ENCODE measurements around the gene LONP1.

Gene LONP1

GRCh38 chr19:5677136-5677535, 42.8 kb downstream of the LONP1 start:
- DNase-seq = no peak

GRCh38 chr19:5676772-5677105, 43.2 kb downstream of the LONP1 start:
- no peak for DNase-seq

DNA sequence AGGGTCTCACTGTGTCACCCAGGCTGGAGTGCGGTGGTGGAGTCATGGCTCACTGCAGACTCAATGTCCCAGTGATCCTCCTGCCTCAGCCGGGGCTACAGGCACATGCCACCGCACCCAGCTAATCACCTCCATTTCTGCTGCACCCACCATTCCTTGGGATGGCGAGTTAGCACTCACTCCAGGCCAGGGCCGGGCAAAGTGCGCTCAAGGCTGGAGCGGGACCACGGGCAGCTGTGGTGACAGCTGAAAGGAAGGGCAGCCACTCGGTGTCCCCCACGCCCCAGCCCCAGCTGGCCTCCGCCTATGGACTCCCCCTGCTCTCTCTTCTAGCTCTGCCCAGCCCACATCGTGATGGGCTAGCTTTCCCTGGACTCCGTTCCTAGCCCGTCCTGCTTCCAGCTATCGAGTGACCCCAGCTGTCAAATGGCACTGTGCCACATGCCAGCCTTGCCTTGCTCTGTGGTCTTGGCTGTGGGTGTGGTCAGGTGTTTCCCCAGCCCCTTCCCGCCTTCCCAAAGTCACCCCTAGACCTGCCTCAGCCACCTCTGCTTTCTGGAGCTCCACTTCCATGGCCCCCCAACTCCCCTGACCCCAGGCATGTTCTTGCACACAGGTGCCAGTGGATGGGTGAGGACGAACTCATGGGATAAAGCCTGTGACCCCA, 43.7 kb downstream of the LONP1 start:
- no peak for DNase-seq

DNA sequence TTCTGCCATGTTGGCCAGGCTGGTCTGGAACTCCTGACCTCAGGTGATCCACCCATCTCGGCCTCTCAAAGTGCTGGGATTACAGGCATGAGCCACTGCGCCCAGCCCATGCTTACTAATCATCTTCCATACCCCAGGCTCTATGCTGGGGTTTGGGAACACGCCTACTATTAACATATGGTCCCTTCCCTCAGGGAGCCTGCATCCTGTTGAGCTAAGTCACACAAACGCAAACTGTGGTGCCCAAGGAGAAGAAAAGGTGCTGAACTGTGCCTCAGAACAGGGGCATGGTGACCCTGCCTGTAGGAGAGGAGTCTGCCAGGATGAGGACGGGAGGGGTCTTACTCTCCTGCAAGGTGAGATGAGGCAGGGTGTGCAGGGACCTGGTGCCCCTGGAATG, 45.2 kb downstream of the LONP1 start:
- no peak for DNase-seq

DNA sequence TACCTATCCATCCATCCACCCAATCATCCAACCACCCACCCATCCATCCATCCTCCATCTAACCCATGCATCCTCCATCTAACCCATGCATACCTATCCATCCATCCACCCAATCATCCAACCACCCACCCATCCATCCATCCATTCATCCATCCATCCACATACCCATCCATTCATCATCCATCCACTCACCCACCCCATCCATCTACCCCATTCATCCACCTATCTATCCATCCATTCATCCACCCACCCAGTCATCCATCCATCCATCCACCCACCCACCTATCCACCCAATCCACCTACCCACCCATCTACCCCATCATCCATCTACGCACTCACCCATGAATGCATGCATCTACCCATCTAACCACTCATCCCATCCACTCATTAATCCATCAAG, 46.2 kb downstream of the LONP1 start:
- no peak for DNase-seq

GRCh38 chr19:5672708-5673459, 47.1 kb downstream of the LONP1 start:
- no peak for DNase-seq

- DNase-seq = no peak
Observed at GRCh38 chr19:5671600-5671999, 48.3 kb downstream of the LONP1 start.

GRCh38 chr19:5669212-5669611, 50.7 kb downstream of the LONP1 start:
- no peak for DNase-seq

DNA sequence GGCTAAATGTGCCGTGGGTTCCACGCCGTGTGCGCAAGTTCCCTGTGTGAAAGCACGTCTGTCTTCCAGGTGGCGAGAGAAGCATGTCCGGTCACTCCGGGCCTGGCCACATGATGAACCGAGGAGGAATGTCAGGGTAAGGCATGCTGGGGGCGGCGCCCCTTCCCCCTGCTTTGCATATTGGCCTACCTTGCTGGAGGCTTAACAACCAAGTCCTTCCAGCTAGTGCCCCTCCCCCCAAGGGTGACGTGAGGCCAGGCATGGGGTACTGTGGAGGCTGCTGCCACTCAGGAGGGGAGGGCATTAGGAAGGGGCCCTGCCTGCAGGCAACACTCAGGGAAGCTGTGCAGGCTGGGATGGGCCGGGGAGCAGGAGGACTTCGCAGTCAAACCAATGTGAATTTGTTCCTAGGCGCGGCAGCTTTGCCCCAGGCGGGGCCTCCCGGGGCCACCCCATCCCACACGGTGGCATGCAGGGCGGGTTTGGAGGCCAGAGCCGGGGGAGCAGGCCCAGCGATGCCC, 52.1 kb downstream of the LONP1 start:
- no peak for DNase-seq

DNA sequence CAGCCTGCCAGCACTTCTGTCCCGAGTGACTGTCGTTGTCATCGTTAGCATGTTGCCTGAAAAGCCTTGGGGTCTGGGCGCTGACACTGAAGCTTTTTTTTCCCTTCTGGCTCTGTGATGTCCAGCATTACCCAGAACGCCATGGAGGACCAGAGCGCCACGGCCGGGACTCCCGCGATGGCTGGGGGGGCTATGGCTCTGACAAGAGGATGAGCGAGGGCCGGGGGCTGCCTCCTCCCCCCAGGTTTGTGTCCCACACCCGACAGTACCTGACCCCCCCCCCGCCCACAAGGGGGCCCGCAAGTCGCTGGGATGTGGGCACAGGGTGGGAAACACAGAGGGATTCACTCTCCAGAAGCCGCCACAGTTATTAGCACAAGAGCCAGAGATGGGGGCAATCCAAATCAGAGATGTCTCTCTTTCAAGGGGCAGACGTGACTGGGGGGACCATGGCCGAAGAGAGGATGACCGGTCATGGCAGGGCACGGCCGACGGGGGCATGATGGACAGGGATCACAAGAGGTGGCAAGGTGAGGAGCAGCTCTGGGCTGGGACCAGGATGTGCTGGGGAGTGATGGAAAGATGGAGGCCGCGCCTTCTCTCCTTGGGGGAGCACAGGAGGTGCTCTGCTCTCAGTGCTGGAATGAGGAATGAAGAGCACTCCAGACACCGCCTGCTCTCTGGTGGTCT, 52.9 kb downstream of the LONP1 start:
- no peak for DNase-seq

DNA sequence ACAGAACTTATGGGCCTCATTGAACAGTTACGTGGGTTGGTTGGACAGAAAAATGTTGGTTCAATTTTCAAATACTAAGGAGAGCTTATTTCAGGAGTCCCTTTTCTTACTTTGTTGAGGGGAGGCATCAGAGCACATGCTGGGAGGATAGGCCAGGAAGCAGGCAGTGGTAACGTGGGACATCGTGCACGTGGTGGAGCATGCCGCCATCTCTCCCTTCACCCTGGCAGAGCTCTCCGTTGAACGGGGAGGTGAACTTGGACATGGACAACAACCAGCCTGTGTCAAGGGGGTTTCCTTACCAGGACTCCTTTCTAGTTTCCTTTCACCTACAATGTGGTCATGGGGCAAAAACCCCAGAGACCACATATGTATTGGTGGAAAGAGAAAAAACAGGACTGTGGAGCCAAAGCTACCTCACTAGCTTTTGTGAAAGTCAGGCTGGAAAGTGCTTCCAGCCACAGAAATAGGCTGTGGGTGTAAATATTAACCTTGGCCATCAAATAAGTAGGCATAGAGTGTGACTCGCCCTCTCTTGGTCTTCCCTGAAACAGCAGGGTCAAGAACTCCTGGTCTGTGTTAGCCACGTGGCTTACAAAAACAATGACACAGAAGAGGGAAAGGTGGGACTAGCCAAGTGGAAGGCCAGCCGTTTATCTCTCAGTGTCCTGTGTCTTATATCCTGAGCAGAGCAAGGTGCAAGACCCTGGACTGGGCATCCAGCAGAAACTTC, 54.0 kb downstream of the LONP1 start:
- DNase-seq = no peak

GRCh38 chr19:5664515-5664914, 55.4 kb downstream of the LONP1 start:
- DNase-seq = no peak

DNA sequence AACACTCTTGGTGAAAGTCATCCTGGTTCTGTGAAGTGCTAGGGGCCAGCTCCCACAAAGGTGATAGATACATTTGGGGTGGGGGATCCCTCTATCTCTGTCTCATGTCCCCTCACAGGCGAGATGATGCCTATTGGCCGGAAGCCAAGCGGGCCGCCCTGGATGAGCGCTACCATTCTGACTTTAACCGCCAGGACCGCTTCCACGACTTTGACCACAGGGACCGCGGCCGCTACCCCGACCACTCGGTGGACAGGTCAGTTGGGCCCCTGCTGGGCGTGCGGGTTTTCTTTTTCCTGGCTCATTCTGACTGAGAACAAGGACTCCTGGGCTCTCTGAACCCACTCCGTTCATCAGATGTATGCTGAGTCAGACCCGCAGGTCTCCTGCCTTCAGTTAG, 56.0 kb downstream of the LONP1 start:
- DNase-seq = no peak

- no peak for DNase-seq
Observed at GRCh38 chr19:5661483-5661882, 58.5 kb downstream of the LONP1 start.

DNA sequence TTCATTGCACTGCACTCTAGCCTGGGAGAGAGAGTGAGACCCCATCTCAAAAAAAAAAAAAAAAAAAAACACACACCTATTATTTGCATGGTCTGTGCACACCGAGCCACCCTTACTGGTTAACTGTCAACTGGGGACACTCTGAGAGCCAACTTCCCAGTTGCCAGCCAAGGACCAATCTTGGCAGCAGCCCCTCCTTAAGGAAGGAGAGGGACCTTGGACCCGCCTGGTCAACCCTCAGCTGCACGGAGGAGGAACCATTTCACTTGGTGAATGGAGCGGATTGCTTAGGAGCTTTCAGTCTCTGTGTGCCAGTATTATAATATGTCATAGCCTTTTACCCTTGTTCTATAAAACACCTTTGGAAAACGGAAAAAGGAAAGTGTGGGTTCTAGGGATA, 64.5 kb downstream of the LONP1 start:
- no peak for DNase-seq

- DNase-seq = no peak
Observed at GRCh38 chr19:5654931-5655330, 65.0 kb downstream of the LONP1 start.

DNA sequence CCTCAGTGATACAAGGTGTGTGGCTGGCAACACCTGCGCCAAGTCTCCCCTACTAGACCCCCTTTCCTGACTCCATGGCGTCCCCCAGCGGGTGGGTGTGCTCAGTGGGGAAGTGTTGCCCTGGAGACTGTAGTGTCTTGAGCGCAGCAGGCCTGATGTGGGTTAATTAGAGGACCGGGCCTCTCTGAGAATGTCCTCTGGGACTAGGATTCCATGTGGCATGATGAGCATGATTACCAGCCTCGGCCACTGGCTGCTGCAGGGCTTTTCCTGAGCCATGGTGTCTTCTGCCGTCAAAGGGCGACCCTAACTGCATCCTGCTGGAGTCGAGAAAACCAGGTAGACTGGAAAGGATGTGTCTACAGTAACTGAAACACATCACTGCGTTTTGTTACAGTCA, 67.7 kb downstream of the LONP1 start:
- DNase-seq = no peak

- DNase-seq = no peak
Observed at GRCh38 chr19:5651361-5651760, 68.6 kb downstream of the LONP1 start.

DNA sequence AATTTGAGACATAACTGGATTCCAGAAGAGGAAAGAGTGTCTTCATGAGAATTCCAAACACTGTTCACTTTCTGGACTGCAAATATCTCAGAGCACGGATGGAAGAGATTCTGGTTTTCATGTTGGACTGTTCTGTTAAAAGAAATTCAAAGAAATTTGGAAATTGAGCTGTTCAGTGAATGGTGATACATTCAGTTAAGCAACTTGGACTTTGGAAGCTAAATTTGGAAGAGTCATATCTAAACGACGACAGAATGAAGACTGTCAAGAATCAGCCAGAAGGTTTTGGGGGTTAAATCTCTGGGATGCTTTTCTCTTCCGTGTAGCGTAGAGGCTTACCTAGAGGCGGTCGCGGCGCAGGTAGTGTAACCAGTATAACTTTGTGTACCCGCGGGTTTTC, 71.5 kb downstream of the LONP1 start:
- DNase-seq = no peak

DNA sequence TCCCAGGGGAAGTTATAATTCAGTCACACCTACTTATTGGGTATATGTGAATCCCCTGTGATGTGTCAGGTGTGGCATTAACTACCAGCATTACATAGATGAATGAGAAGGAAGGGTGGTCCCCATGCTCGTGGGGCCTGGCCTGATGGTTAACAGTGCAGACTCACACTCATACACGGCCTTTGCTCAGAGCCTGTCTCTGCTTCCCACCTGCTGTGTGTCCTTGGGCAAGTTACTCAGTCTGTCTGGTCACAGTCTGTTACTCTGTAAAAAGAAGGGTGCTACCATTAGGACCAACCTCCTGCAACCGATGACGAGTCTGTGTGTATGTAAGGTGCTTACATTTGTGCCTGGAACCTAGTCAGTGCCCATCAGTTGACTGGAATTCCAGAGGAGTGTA, 73.2 kb downstream of the LONP1 start:
- no peak for DNase-seq

GRCh38 chr19:5645409-5645808, 74.5 kb downstream of the LONP1 start:
- no peak for DNase-seq

DNA sequence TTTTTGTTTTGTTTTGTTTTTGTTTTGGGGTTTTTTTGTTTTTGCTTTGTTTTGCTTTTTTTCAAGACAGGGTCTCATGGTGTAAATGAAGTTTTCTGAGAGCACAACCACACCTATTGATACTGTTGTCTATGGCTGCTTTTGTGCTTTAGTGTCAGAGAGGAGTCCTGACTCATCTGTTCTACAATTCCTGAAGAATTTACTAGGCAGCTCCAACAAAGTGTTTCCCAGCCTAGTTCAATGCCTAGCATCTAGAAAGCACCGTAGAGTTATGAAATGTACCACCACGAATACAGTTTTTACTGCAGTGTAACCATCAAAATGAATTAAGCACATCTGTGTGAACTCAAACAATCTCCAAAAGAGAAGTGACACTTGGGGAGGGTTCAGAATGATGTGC, 75.9 kb downstream of the LONP1 start:
- no peak for DNase-seq

GRCh38 chr19:5643060-5643459, 76.9 kb downstream of the LONP1 start:
- DNase-seq = no peak
